Activated naive CD8-positive, alpha-beta T cell treated with anti-CD3 and anti-CD28 coated beads, Interleukin-2, amount 50 U/mL, for 24 hours (primary cell): ENCODE data around the gene NUDT9.
"Not testable (repeated sequence)": the region's sequence is repeated elsewhere in the genome, so short reads cannot be mapped to it uniquely, and the experiment has no call there.

Source experiments
- ATAC-seq: fragments of 150-1000 bp; cut with Tn5 transposase; one replicate; pipeline ENCODE4 v1.10.0; 2021
- DNase-seq: peaks from one replicate; pipeline ENCODE4 v3.0.0; 2021
- H3K27ac Mint-ChIP-seq: one replicate; pipeline ENCODE4 v1.8.0; 2021; ENCODE audit warnings: mild to moderate bottlenecking, mixed read lengths
- H3K27me3 Mint-ChIP-seq: one replicate; pipeline ENCODE4 v1.8.0; 2021; ENCODE audit warnings: mixed read lengths
- H3K36me3 Mint-ChIP-seq: one replicate; pipeline ENCODE4 v1.8.0; 2021; ENCODE audit warnings: low read depth, mixed read lengths
- H3K4me1 Mint-ChIP-seq: one replicate; pipeline ENCODE4 v1.8.0; 2021; ENCODE audit warnings: mixed read lengths
- H3K4me3 Mint-ChIP-seq: one replicate; pipeline ENCODE4 v1.8.0; 2021; ENCODE audit warnings: mild to moderate bottlenecking, moderate library complexity, mixed read lengths
- H3K9me3 Mint-ChIP-seq: one replicate; pipeline ENCODE4 v1.8.0; 2021; ENCODE audit warnings: mixed read lengths

The NUDT9 gene

GRCh38 chr4:87462102-87462501 lies 39.7 kb downstream of the NUDT9 start:
- Mint-ChIP-seq H3K36me3 (peaks cover 17% of the 10 kb centered on the region), H3K4me1 (no peaks in the 10 kb centered on the region), H3K9me3 (peaks cover 4% of the 10 kb centered on the region), H3K27ac (no peak overlapping the region), H3K27me3 (no peaks in the 10 kb centered on the region), H3K4me3 (no peak overlapping the region)
- no peak for DNase-seq
- no peak for ATAC-seq

DNA sequence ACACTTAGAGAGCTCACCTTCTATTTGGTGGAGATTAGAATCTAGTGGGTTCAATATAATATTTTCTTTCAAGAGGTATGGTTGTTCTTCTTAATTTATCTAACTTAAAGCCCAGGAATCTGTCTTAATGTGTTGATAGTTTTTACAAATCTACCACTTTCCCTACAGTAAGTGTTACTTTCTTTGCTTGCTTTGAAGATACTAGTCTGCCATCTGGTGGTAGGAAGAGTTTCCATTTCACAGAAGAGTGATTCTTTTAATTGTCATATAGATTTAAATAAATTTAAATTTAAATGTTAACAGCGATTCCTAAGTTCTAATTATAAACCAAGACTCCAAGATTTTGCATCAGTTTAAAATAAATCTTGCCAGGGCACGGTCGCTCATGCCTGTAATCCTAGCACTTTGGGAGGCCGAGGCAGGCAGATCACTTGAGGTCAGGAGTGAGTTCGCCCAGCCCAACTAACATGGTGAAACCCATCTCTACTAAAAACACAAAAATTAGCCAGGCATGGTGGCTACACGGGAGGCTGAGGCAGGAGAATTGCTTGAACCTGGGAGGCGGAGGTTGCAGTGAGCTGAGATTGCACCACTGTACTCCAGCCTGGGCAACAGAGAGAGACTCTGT lies 43.5 kb downstream of the NUDT9 start:
- H3K27ac Mint-ChIP-seq = no peak overlapping the region
- H3K4me3 Mint-ChIP-seq = no peak overlapping the region
- H3K9me3 Mint-ChIP-seq = no peaks in the 10 kb centered on the region
- ATAC-seq (no peak), DNase-seq (no peak)
- no peaks in the 10 kb centered on the region for H3K36me3 Mint-ChIP-seq
- H3K27me3 Mint-ChIP-seq = no peaks in the 10 kb centered on the region
- no peaks in the 10 kb centered on the region for H3K4me1 Mint-ChIP-seq

GRCh38 chr4:87469390-87469789 lies 47.0 kb downstream of the NUDT9 start:
- Mint-ChIP-seq H3K27me3 (no peaks in the 10 kb centered on the region), H3K36me3 (no peaks in the 10 kb centered on the region), H3K4me3 (no peak overlapping the region), H3K4me1 (no peaks in the 10 kb centered on the region), H3K27ac (no peak overlapping the region), H3K9me3 (no peaks in the 10 kb centered on the region)
- DNase-seq (no peak), ATAC-seq (no peak)

GRCh38 chr4:87476934-87477333 lies 54.6 kb downstream of the NUDT9 start:
- DNase-seq = no peak
- H3K36me3 Mint-ChIP-seq = no peaks in the 10 kb centered on the region
- H3K27ac Mint-ChIP-seq = no peak overlapping the region
- no peaks in the 10 kb centered on the region for H3K27me3 Mint-ChIP-seq
- no peak for ATAC-seq
- H3K9me3 Mint-ChIP-seq = no peaks in the 10 kb centered on the region
- no peak overlapping the region for H3K4me3 Mint-ChIP-seq
- no peaks in the 10 kb centered on the region for H3K4me1 Mint-ChIP-seq

DNA sequence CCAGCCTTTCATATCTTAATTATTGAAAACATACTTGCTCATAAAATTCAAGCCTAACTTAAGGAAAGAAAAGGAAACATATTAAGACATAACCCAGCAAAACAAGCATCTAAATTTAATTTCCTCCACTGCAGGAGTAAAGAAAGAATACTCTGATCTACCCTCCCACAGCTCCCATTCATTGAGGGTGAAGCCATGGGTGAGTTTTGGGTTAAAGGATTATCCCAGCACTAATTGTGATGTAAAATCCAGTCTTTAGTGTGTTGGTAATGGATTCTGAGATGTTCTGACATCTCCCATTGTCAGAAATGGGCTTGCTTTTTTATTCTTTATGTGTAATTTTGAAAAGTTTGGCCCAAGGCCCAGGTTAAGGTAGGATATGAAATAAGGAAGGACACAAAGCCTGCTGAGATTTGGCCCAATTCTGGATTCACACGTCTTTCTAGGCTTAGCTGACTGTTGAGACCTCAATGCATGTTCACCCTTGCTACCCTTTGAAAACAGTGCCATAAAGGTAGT lies 56.4 kb downstream of the NUDT9 start:
- no peak overlapping the region for H3K4me3 Mint-ChIP-seq
- H3K27ac Mint-ChIP-seq = no peak overlapping the region
- peaks cover 1% of the 10 kb centered on the region for H3K36me3 Mint-ChIP-seq
- no peaks in the 10 kb centered on the region for H3K4me1 Mint-ChIP-seq
- peaks cover 3% of the 10 kb centered on the region for H3K9me3 Mint-ChIP-seq
- H3K27me3 Mint-ChIP-seq = no peaks in the 10 kb centered on the region
- ATAC-seq (no peak), DNase-seq (no peak)

GRCh38 chr4:87481377-87481776 lies 59.0 kb downstream of the NUDT9 start:
- no peak for ATAC-seq

GRCh38 chr4:87483247-87483646 lies 60.9 kb downstream of the NUDT9 start:
- H3K27ac Mint-ChIP-seq, H3K9me3 Mint-ChIP-seq, DNase-seq, H3K36me3 Mint-ChIP-seq, H3K4me1 Mint-ChIP-seq, H3K27me3 Mint-ChIP-seq, H3K4me3 Mint-ChIP-seq, ATAC-seq: not testable (repeated sequence)

More at GRCh38 chr4:87481377-87481776, 59.0 kb downstream of the NUDT9 start:
- Mint-ChIP-seq H3K36me3 (peaks cover 1% of the 10 kb centered on the region), H3K27me3 (no peaks in the 10 kb centered on the region), H3K4me1 (no peaks in the 10 kb centered on the region), H3K4me3 (no peak overlapping the region), H3K27ac (no peak overlapping the region), H3K9me3 (peaks cover 4% of the 10 kb centered on the region)
- no peak for DNase-seq

- not testable (repeated sequence) for H3K27me3 Mint-ChIP-seq, H3K36me3 Mint-ChIP-seq, H3K27ac Mint-ChIP-seq, ATAC-seq, H3K9me3 Mint-ChIP-seq, DNase-seq, H3K4me1 Mint-ChIP-seq, H3K4me3 Mint-ChIP-seq
These were observed 66.3 kb downstream of the NUDT9 start for GRCh38 chr4:87488666-87489065.

GRCh38 chr4:87489678-87490077 lies 67.3 kb downstream of the NUDT9 start:
- no peaks in the 10 kb centered on the region for H3K9me3 Mint-ChIP-seq
- H3K4me1 Mint-ChIP-seq = no peaks in the 10 kb centered on the region
- peaks cover 2% of the 10 kb centered on the region for H3K36me3 Mint-ChIP-seq
- H3K4me3 Mint-ChIP-seq = no peak overlapping the region
- no peaks in the 10 kb centered on the region for H3K27me3 Mint-ChIP-seq
- no peak for DNase-seq
- no peak overlapping the region for H3K27ac Mint-ChIP-seq
- no peak for ATAC-seq

DNA sequence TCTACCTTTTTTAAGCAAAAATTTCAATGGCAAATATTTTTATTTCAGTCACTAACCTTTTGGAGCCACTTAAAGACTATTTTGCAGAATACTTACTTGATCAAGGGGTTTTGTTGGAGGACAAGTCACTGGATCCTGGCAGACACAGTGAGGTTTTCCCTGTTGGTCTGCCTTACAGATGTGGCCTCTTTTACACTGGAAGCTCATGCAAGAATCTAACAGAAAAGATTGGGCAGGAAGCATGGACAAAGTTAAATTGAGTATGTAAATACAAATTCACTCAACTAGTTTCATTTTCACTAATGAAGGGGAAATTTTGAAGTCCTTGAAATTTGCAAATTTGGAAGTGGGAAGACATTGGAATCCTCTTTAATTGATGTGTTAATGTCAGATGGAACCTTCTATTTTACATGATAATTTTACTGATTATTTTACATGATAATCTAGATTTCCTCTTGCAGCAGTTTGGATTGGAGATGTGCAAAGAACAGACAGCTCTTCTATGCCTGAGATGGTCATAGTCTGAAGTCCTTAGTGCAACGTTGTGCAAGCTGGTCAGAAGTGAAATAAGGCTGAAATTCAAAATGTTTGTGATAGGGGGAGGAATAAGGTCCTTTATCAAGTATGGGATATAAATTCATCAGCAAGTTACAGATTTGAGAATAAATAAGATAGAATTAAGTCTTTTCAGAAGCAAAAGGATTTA lies 68.4 kb downstream of the NUDT9 start:
- ATAC-seq = no peak
- H3K9me3 Mint-ChIP-seq = no peaks in the 10 kb centered on the region
- no peak overlapping the region for H3K4me3 Mint-ChIP-seq
- no peaks in the 10 kb centered on the region for H3K4me1 Mint-ChIP-seq
- no peaks in the 10 kb centered on the region for H3K27me3 Mint-ChIP-seq
- H3K27ac Mint-ChIP-seq = no peak overlapping the region
- peaks cover 2% of the 10 kb centered on the region for H3K36me3 Mint-ChIP-seq
- no peak for DNase-seq

GRCh38 chr4:87491436-87491835 lies 69.1 kb downstream of the NUDT9 start:
- DNase-seq (no peak), ATAC-seq (no peak)
- no peak overlapping the region for H3K27ac Mint-ChIP-seq
- no peaks in the 10 kb centered on the region for H3K27me3 Mint-ChIP-seq
- H3K4me3 Mint-ChIP-seq = no peak overlapping the region
- no peaks in the 10 kb centered on the region for H3K9me3 Mint-ChIP-seq
- peaks cover 2% of the 10 kb centered on the region for H3K36me3 Mint-ChIP-seq
- H3K4me1 Mint-ChIP-seq = no peaks in the 10 kb centered on the region

DNA sequence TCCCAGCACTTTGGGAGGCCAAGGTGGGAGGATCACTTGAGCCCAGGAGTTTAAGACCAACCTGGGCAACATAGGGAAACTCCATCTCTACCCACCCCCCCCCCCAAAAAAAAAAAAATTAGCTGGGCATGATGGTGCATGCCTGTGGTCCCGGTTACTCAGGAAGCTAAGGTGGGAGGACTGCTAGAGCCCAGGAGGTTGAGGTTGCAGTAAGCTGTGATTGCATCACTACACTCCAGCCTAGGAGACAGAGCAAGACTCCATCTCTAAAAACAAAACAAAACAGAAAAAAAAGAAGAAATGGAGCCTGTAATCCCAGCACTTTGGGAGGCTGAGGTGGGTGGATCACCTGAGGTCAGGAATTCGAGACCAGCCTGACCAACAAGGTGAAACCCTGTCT lies 69.5 kb downstream of the NUDT9 start:
- H3K27ac Mint-ChIP-seq, H3K9me3 Mint-ChIP-seq, DNase-seq, H3K36me3 Mint-ChIP-seq, H3K27me3 Mint-ChIP-seq, ATAC-seq, H3K4me1 Mint-ChIP-seq, H3K4me3 Mint-ChIP-seq: not testable (repeated sequence)

DNA sequence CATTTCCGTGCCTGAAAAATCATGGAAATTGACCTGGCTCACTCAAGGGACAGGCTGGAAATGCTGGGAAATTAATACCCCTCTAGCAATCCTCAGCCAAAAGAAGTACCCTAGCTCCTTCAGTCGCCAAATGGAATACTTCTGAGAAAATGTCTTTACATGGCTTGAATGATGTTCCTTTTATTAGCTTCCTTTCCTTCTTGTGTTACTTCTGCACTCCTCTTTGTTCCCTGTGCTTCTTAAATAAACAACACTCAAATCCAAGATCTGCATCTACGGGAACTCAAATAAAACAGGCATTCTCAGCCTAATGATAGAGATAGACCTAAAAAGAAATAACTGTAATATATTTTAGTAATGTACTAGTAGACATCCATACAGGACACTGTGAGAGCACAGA lies 70.7 kb downstream of the NUDT9 start:
- no peak overlapping the region for H3K27ac Mint-ChIP-seq
- H3K4me1 Mint-ChIP-seq = peaks cover 2% of the 10 kb centered on the region
- no peaks in the 10 kb centered on the region for H3K9me3 Mint-ChIP-seq
- ATAC-seq = no peak
- DNase-seq = no peak
- no peak overlapping the region for H3K4me3 Mint-ChIP-seq
- no peaks in the 10 kb centered on the region for H3K27me3 Mint-ChIP-seq
- H3K36me3 Mint-ChIP-seq = no peaks in the 10 kb centered on the region

GRCh38 chr4:87497159-87497558 lies 74.8 kb downstream of the NUDT9 start:
- DNase-seq (peak; percentile 29), ATAC-seq (no peak)
- Mint-ChIP-seq H3K4me3 (no peak overlapping the region), H3K4me1 (peaks cover 10% of the 10 kb centered on the region), H3K27me3 (no peaks in the 10 kb centered on the region), H3K9me3 (no peaks in the 10 kb centered on the region), H3K27ac (no peak overlapping the region), H3K36me3 (no peaks in the 10 kb centered on the region)

DNA sequence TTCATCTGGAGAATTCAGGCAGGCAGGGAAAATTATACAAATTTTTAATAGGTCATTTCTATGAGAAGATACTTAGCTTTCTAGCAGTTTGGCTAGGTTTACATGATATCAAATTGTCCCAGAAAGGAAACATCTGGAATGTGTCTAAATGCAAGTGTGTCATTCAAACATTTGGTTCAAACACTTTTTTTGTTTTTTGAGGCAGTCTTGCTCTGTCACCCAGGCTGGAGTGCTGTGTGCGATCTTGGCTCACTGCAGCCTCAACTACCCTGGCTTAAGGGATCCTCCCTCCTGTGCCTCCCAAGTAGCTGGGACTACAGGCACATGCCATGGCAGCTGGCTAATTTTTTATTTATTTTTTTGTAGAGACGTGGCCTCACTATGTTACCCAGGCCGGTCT lies 75.2 kb downstream of the NUDT9 start:
- Mint-ChIP-seq H3K36me3 (no peaks in the 10 kb centered on the region), H3K4me1 (peaks cover 10% of the 10 kb centered on the region), H3K27me3 (no peaks in the 10 kb centered on the region), H3K4me3 (no peak overlapping the region), H3K9me3 (no peaks in the 10 kb centered on the region), H3K27ac (no peak overlapping the region)
- DNase-seq = no peak
- no peak for ATAC-seq
